Measurements from ENCODE around the gene BLMH. TPM values are rescaled to one million over a fixed set of nuclear protein-coding genes. Genes with fewer than 3 reads are reported as not detected.
A peak's percentile ranks its signal among the peaks of the same experiment; 100 is the strongest.

BLMH gene
- polyA plus RNA-seq, 1 experiment = 20.3 TPM

DNA sequence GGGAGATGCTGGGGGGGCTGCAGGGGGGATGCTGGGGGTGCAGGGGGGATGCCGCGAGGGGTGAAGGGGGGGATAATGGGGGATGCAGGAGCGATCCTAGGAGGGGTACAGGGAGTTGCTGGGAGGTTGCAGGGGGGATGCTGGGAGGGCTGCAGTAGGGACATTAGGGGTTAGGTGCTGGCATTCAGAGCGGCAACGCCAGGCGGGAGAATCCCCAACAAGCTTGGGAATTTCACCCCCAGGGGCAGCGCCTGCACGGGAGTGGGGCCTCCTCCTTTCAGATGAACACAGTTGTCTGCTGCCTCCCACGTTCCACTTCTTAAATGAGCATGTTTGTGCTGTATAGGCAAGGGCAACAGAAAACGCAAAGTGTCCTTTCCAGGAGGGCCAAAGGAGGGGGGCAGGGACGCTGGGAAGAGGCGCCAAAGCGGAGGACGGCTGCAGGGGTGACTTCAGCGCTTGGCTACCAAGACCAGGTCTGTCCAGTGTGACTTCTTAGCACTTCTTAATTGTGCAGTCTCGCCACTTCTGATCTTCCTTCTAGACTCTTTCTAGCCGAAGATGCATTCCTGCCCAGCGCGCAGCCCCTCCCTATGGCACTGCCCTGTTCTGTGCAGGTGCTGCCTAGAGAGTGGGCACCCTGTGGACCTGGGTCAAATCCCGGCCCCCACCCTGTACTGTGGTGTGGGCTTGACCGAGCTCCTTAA lies 54.3 kb downstream of the BLMH start:
- Histone ChIP-seq H3K4me3 (ENCODE audit: low read depth, low read length) (no peak overlapping the region), H3K27me3 (ENCODE audit: control insufficient read depth, insufficient read depth, low read length) (peaks cover 64% of the 10 kb centered on the region), H3K9me3 (ENCODE audit: control insufficient read depth, insufficient read depth, low read length) (peaks cover 8% of the 10 kb centered on the region), H3K27ac (ENCODE audit: low read depth, low read length) (no peak overlapping the region)
- no peak for DNase-seq (ENCODE audit: low read depth, low spot score)
- TF ChIP-seq CTCF (IDR thresholded peaks at IDR 0.05; ENCODE audit: low read depth, low read length) = no peak
- POLR2A ChIA-PET = no interaction called here
- CTCF ChIA-PET = interaction anchor here (2.2 to 3.2 kb wide), 3 partner anchors 8 to 132 kb away, joined by 8 to 15 read pairs (median 13); no protein-coding TSS in a partner anchor

GRCh38 chr17:30236766-30237165 lies 55.0 kb downstream of the BLMH start:
- no peak overlapping the region for H3K4me3 ChIP-seq (ENCODE audit: low read depth, low read length)
- H3K27ac ChIP-seq (ENCODE audit: low read depth, low read length) = no peak overlapping the region
- peaks cover 8% of the 10 kb centered on the region for H3K9me3 ChIP-seq (ENCODE audit: control insufficient read depth, insufficient read depth, low read length)
- CTCF ChIA-PET = interaction anchor here (0.7 to 3.2 kb wide), 6 partner anchors 8 to 132 kb away, joined by 3 to 15 read pairs (median 8); no protein-coding TSS in a partner anchor
- POLR2A ChIA-PET = interaction anchor here (0.6 to 0.7 kb wide), 4 partner anchors 11 to 454 kb away, joined by 3 to 7 read pairs (median 3); no protein-coding TSS in a partner anchor
- DNase-seq (ENCODE audit: low read depth, low spot score) = no peak
- peak; percentile 29; the same call in 1 of the 2 replicates for TF ChIP-seq CTCF (IDR thresholded peaks at IDR 0.05; ENCODE audit: low read depth, low read length)
- peaks cover 70% of the 10 kb centered on the region for H3K27me3 ChIP-seq (ENCODE audit: control insufficient read depth, insufficient read depth, low read length)

- ChIA-PET CTCF (interaction anchor here (0.7 to 3.2 kb wide), 6 partner anchors 8 to 131 kb away, joined by 3 to 15 read pairs (median 8); no protein-coding TSS in a partner anchor), POLR2A (interaction anchor here (0.6 to 0.7 kb wide), 4 partner anchors 11 to 455 kb away, joined by 3 to 7 read pairs (median 3); no protein-coding TSS in a partner anchor)
- DNase-seq (ENCODE audit: low read depth, low spot score) = no peak
- no peak for TF ChIP-seq CTCF (IDR thresholded peaks at IDR 0.05; ENCODE audit: low read depth, low read length)
- H3K4me3 ChIP-seq (ENCODE audit: low read depth, low read length) = peak overlapping the region; percentile 56; the same call in 1 of the 2 replicates
- H3K27me3 ChIP-seq (ENCODE audit: control insufficient read depth, insufficient read depth, low read length) = peaks cover 73% of the 10 kb centered on the region
- peaks cover 8% of the 10 kb centered on the region for H3K9me3 ChIP-seq (ENCODE audit: control insufficient read depth, insufficient read depth, low read length)
- H3K27ac ChIP-seq (ENCODE audit: low read depth, low read length) = no peak overlapping the region
These were observed 55.5 kb downstream of the BLMH start for GRCh38 chr17:30236297-30236624.

DNA sequence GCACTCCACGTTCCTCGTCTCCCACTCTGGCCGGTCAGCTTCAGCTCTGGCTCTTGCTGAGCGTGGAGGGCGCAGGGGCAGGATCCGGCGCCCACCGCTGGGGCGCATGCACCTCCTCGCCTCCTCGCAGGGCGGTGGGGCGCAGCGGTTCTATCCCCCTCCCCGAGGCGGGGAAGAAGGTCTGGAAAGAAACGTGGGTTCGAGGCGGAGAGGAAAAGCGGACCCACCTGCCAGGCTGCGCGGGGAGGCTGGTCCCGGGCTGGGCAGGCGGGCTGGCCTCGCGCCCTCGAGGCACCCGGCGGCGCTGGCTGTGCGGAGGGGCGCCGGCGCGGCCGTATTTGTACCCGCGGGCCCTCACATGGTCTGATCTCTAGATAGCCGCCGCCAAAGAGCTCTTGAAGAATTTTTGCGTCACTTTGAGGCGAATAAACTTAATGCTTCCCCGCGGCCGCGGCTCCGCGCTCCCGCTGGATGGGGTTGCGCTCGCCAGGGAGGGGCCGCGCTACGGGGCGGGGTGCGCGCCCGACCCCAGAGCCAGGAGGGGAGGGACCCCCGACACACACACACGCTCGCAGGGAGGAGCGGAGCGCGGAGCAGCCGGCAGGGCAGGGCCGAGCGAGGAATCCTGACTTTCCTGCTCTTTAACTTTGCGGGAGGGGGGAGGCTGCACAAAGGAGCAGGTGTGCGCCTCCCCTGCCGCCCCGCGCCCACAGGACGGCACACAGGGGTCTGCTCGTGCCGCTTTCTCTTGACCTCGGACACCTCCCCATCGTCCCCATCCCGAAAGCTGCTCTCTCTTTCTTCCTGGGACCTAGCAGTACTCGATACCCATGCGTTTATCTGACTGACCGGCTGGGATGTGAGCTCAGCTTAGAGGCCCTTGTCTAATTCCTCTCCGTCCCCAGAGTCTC lies 56.1 kb downstream of the BLMH start, which contains the start of gene SLC6A4:
SLC6A4 (minus strand) TSS at position 312 of the 911 bp plus-strand sequence. CDS start 13,739 bp downstream, outside the sequence.
- no peak for DNase-seq (ENCODE audit: low read depth, low spot score)

More for the DNA sequence above, 56.1 kb downstream of the BLMH start, which contains the start of gene SLC6A4:
- H3K4me3 ChIP-seq (ENCODE audit: low read depth, low read length) = peak within 1 kb of the TSS; percentile 56
- H3K27me3 ChIP-seq (ENCODE audit: control insufficient read depth, insufficient read depth, low read length) = peaks cover 73% of the 10 kb centered on the region
- H3K9me3 ChIP-seq (ENCODE audit: control insufficient read depth, insufficient read depth, low read length) = peaks cover 8% of the 10 kb centered on the region
- CTCF ChIA-PET = interaction anchor here (0.7 to 3.2 kb wide), 4 partner anchors 10 to 130 kb away, joined by 3 to 15 read pairs (median 10); no protein-coding TSS in a partner anchor
- TF ChIP-seq CTCF (IDR thresholded peaks at IDR 0.05; ENCODE audit: low read depth, low read length) = no peak
- POLR2A ChIA-PET = no interaction called here
- H3K27ac ChIP-seq (ENCODE audit: low read depth, low read length) = no peak within 1 kb of the TSS

Data from AG04450 (cell line).